Hematopoietic multipotent progenitor cell treated with erythropoietin and hydrocortisone succinate and interleukin-3 and kit ligand, for 17 days (in vitro differentiated cells): ENCODE data around the gene MEGF8.

Source experiments
- DNase-seq: peaks from one replicate; pipeline ENCODE4 v3.0.0-alpha.2; 2015; ENCODE audit warnings: low spot score

Gene MEGF8

DNA sequence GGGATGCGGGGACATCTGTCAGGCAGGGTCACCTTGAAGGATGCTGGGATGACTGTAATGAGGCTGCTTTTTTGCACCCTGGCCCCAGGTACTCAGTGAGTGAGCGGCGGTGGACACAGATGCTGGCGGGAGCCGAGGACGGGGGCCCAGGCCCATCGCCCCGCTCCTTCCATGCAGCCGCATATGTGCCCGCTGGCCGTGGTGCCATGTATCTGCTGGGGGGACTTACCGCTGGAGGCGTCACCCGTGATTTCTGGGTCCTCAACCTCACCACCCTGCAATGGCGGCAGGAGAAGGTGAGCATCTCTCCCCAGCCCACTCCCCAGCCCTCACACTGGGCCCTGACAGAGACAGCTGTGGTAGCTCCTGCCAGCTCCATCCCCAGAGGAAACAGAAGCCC is 31.3 kb downstream of the MEGF8 start:
- DNase-seq: no peak

DNA sequence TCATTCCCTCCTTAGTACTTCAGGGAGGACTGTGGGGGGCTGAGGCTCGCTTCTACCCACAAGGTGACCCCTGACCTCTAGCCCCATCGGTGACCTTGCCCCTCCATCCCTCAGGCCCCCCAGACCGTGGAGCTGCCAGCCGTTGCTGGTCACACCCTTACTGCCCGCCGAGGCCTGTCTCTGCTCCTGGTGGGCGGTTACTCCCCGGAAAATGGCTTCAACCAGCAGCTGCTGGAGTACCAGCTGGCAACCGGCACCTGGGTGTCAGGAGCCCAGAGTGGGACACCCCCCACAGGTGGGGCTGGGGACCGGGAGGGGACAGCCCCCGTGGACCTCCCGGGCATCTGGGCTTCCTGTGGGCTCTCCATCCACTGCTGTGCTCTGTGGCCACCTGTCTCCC is 31.9 kb downstream of the MEGF8 start:
- no peak for DNase-seq

- no peak for DNase-seq
Observed at GRCh38 chr19:42360787-42361544, 35.5 kb downstream of the MEGF8 start.

DNA sequence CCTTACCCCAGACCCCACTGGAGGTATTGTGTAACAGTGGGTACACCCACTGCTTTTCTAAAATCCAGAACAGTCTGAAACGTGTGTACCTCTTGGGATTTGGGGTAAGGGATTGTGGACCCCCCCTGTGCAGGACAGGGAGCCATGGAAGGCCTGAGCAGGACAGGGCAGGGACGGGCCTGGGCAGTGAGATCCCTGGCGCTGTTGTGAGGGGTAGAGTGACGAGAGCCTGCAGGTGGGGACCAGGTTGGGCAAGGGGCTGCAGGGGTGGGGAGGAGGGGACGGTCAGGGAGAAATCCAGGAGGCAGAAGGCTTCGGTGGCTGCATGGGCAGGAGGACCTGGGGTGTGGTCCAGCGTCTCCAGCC is 36.1 kb downstream of the MEGF8 start:
- no peak for DNase-seq

DNA sequence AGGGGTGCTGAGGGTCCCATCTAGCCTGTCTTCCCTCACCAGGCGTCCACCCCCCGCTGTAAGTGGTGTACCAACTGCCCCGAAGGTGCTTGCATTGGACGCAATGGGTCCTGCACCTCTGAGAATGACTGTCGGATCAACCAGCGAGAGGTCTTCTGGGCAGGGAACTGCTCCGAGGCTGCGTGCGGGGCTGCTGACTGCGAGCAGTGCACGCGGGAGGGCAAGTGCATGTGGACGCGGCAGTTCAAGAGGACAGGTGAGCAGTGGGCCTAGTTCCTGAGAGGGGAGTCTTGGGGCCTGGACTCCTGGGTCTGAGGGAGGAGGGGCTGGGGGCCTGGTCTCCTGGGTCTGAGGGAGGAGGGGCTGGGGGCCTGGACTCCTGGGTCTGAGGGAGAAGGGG is 36.9 kb downstream of the MEGF8 start:
- DNase-seq: no peak

- DNase-seq: no peak
Observed at GRCh38 chr19:42362891-42363440, 37.5 kb downstream of the MEGF8 start.

DNA sequence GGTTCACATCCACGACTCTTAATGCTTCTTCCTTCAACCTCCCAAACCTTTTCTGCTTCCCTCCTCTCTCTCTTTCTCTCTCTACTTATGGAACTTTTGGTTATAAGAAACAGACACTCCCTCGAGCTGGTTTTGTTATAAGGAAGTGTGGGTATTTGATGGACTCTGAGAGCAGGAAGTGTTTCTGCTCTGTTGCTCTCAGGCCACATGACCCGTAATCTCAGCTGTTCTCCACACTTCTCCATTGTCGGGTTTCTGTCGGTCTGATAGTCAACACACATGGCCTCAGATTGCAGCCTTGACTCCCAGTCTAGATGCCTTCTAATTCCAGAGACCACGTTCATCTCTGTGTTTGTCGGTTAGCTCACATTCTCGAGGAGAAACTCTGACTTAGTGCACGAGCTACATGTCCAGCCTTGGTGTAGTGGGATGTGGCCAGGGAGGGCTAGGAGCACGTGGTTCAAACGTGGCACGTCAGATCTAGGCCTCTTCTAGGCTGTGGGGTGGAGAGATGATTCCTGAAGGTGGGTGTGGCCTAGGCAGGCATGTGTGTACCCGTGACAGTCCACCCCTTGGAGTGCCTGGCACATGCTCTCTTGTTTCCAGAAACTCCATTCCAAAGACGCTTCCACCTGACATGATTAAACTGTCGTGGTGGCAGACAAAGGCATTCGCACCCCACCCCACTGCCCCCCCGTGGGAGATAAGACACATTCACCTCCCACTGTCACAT is 38.3 kb downstream of the MEGF8 start:
- no peak for DNase-seq

GRCh38 chr19:42366673-42367072 is 41.2 kb downstream of the MEGF8 start:
- no peak for DNase-seq

- no peak for DNase-seq
Observed at GRCh38 chr19:42367929-42368328, 42.5 kb downstream of the MEGF8 start.

DNA sequence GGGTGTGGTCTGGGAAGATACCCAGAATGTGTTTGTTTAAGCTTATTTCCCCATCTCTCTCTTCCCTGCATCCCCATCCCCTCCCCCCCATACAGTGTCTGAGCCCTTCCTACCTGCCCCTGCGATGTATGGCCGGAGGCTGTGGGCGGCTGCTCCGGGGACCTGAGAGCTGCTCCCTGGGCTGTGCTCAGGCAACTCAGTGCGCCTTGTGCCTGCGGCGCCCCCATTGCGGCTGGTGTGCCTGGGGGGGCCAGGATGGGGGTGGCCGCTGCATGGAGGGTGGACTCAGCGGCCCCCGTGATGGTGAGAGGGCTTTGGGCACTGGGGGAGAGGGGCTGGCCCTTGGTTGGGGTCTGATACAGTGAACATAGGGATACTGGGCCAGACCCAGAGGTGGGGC is 42.9 kb downstream of the MEGF8 start:
- DNase-seq: no peak

DNA sequence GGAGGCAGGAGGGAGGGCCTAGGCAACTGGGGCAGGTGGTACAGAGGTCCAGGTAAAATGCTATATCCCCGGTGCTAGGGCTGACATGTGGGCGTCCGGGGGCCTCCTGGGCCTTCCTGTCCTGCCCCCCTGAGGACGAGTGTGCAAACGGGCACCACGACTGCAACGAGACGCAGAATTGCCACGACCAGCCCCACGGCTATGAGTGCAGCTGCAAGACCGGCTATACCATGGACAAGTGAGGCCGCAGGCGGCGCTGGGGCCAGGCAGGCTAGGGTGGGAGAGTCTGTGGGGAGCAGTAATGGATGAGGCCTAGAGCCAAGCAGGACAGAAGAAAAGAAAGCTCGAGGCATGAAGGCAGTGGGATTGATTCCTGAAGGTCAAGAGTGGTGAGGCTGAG is 43.3 kb downstream of the MEGF8 start:
- no peak for DNase-seq

DNA sequence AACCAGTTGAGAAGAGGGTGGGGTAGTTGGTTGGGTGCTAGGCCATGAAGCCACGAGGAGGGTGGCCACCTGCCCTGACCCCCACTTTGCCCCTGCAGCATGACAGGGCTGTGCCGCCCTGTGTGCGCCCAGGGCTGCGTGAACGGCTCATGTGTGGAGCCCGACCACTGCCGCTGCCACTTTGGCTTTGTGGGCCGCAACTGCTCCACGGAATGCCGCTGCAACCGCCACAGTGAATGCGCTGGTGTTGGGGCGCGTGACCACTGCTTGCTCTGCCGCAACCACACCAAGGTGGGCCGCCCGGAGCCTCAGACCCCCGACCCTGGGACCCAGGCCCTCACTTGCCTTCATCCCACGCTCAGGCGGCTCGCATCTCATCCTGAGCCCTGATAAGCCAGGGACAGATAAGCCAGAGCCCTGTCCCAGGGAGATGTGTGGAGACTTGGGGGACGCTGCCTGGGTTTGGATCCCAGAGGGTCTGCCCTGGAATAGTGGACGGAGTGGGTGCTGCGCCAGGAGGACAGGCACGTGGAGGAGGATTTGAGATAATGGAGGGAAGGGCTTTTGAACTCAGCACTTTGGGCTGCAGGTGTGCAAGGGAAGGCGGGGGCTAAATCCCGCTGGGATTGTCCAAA is 44.1 kb downstream of the MEGF8 start:
- DNase-seq: no peak

GRCh38 chr19:42370068-42370520 is 44.7 kb downstream of the MEGF8 start:
- DNase-seq: no peak

DNA sequence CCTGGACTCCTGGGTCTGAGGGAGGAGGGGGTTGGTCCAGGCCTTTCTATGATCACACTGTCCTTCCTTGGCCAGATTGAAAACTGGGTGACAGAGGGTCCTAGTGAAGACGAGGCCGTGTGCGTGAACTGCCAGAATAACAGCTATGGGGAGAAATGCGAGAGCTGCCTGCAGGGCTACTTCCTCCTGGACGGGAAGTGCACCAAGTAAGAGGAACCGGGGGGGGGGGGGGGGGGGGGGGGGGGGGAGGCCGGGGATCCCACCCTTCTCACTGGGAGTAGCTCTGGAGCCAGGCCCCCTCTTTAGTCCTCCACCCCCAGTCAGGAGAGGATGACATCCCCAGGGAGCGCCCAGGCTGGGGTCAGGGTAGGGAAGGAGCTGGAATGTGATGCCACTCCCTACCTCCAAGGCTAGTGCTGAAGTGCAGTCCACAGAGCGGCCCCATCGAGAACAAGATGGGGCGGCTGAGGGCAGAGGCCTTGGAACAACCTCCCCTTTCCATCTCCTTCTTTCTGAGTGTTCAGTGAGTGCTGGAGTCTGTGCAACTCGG is 45.3 kb downstream of the MEGF8 start:
- no peak for DNase-seq

- no peak for DNase-seq
Observed at GRCh38 chr19:42374826-42375376, 49.5 kb downstream of the MEGF8 start.

GRCh38 chr19:42375415-42376176 is 50.2 kb downstream of the MEGF8 start:
- DNase-seq: no peak

GRCh38 chr19:42376177-42376555 is 50.7 kb downstream of the MEGF8 start:
- DNase-seq: no peak

DNA sequence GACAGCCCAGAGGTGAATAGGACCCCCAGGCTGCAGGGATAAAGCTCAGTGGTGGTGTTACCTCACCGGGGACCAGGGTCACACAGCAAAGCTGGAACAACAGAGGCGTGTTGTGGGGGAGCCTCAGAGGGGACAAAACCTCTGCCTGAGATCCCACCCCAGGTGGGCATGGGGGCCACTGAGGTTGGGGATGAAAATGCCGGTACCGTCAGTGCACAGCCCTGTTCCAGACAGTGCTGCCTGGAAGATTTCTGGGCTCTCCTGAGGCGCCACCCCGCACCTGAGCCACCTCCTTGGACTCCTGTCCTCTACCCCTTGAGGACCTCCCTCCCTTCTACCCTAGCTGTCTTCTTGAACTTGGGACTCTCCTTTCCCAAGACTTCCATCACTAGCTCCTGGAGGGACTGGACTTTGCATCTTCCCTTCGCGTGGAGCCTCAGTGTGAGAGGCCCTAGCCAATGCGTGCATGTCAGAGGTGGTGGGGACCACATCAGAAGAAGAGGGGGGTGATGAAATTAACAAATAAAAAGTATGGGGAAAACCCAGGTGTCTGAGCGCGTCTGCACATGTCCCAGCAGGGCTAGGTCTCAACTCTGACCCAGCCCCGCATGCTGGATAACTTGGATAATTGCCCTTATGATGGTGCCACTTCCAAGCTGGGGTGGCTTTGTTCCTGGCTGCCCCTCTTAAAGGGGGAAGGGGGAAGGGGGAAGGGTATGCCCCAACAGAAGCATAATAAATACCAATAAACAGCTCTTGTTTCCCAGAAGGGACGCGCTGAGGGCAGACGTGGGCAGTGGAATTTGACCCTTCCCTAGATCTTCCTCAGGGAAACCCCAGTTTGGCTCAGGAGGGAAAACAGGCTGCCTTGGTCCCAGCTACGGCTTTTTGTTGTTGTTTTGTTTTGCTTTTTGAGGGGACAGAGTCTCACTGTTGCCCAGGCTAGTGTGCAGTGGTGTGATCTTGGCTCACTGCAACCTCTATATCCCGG is 53.1 kb downstream of the MEGF8 start:
- DNase-seq: no peak

DNA sequence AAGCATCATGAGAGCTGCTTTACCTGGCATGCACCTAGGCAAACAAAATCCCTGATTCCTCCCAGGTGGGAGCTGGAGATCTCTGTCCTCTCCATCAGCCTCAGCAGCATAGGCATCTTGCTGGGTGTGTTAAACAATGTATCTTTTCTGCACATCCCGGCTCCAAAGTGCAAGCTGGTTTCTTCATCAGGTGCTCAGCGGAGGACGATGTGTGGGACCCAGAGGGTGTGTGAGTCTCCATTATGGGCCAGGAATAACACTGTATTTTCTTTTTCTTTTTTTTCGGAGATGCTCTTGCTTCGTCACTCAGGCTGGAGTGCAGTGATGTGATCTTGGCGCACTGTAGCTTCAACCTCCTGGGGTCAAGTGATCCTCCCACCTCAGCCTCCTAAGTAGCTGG is 54.7 kb downstream of the MEGF8 start:
- DNase-seq: no peak

GRCh38 chr19:42386974-42387707 is 61.7 kb downstream of the MEGF8 start:
- DNase-seq: peak; percentile 14
